Tibial nerve (tissue), 4 donors: ENCODE measurements around the gene CDX1. TPM values are rescaled to one million over a fixed set of nuclear protein-coding genes. Genes with fewer than 3 reads are reported as not detected.
A peak's percentile ranks its signal among the peaks of the same experiment; 100 is the strongest.

Experiments used
- DNase-seq, 2 donors: peaks; one replicate each; pipeline ENCODE4 v3.0.0-alpha.2; 2019; ENCODE audit warnings: low spot score in 2 of 2
- H3K27ac ChIP-seq, 4 donors: fragments of 200-600 bp; sonication (generic) in 3 of 4; one replicate each; pipeline ENCODE4 v1.5.1; 2017 to 2019; ENCODE audit warnings: mild to moderate bottlenecking in 1 of 4
- H3K27me3 ChIP-seq, 2 donors: fragments of 200-600 bp; sonication (generic) in 1 of 2; one replicate each; pipeline versions ENCODE4 v1.5.1 to v1.6.0; 2017 to 2019
- H3K36me3 ChIP-seq, 3 donors: fragments of 200-600 bp; sonication (generic); one replicate each; pipeline ENCODE4 v1.5.1; 2018 to 2019
- H3K4me1 ChIP-seq, 4 donors: fragments of 200-600 bp; sonication (generic) in 3 of 4; one replicate each; pipeline ENCODE4 v1.5.1; 2017 to 2019
- H3K4me3 ChIP-seq, 4 donors: fragments of 200-600 bp; sonication (generic) in 3 of 4; one replicate each; pipeline ENCODE4 v1.5.1; 2017 to 2019; ENCODE audit warnings: mild to moderate bottlenecking in 1 of 4, moderate library complexity in 1 of 4
- H3K9me3 ChIP-seq, 4 donors: fragments of 200-600 bp; sonication (generic) in 3 of 4; one replicate each; pipeline ENCODE4 v1.5.1; 2017 to 2019
- EP300 ChIP-seq, 2 donors: sonication (generic); formaldehyde crosslinking; IDR thresholded peaks; one replicate each; pipeline ENCODE4 v1.6.1; 2017; ENCODE audit warnings: antibody characterized with exemption in 2 of 2, mild to moderate bottlenecking in 1 of 2
- POLR2A ChIP-seq, 2 donors: fragments of 450-650 bp; IDR thresholded peaks; one replicate each; pipeline ENCODE4 v1.6.1; 2017; ENCODE audit warnings: antibody characterized with exemption in 2 of 2, mild to moderate bottlenecking in 2 of 2, moderate library complexity in 2 of 2
- WGBS, 2 donors: methylation state at CpG; one replicate each; pipeline ENCODE4 v1.1.5; 2018; 5-methylcytosine and 5-hydroxymethylcytosine counted together
- total RNA-seq, 4 donors: library from RNA; depleted of rRNA; stranded (reverse); fragments of >200 nt; gene quantifications; one replicate each; pipeline ENCODE4 v1.1.0, GENCODE V29; 2016
- TF ChIP-seq, protein P1 (sequence below), 5 experiments: fragments of 200-600 bp in 3 of 5; fragments of 450-650 bp in 2 of 5; sonication (generic) in 3 of 5; IDR thresholded peaks; one replicate each; pipeline ENCODE4 v1.5.1; 2016 to 2019; ENCODE audit warnings: antibody characterized with exemption in 5 of 5, mild to moderate bottlenecking in 3 of 5, moderate library complexity in 2 of 5

Gene CDX1
- total RNA-seq, 4 donors from 2014 or later: 0.22 to 2.5 TPM; not detected in 2

DNA sequence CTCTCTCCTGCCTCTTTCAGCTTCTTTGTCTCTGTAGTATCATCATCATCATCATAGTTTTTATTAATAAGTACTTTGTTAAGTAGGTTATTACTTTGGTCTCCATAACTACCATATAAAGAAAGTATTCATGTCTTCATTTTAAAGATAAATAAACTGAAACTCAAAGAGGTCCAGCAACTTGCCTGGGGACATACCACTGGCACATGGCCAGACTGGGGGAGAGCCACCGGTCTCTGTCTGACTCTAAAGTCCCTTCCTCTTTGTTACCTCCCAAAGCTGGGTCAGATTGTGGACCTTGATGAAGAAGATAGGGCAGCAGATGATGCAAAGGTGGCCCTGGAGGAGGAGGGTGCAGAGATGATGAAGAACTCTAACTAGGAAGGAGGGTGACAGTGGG lies 8.5 kb downstream of the CDX1 start:
- no peaks in the 10 kb centered on the region for H3K36me3 ChIP-seq
- peaks cover 0 to 30% (median 6%) of the 10 kb centered on the region in 4 donors for H3K4me1 ChIP-seq
- H3K27ac ChIP-seq: no peak overlapping the region
- no peaks in the 10 kb centered on the region for H3K9me3 ChIP-seq
- DNase-seq: no peak
- TF ChIP-seq EP300 (IDR thresholded peaks at IDR 0.05): no peak
- TF ChIP-seq, protein P1, sequence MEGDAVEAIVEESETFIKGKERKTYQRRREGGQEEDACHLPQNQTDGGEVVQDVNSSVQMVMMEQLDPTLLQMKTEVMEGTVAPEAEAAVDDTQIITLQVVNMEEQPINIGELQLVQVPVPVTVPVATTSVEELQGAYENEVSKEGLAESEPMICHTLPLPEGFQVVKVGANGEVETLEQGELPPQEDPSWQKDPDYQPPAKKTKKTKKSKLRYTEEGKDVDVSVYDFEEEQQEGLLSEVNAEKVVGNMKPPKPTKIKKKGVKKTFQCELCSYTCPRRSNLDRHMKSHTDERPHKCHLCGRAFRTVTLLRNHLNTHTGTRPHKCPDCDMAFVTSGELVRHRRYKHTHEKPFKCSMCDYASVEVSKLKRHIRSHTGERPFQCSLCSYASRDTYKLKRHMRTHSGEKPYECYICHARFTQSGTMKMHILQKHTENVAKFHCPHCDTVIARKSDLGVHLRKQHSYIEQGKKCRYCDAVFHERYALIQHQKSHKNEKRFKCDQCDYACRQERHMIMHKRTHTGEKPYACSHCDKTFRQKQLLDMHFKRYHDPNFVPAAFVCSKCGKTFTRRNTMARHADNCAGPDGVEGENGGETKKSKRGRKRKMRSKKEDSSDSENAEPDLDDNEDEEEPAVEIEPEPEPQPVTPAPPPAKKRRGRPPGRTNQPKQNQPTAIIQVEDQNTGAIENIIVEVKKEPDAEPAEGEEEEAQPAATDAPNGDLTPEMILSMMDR (IDR thresholded peaks at IDR 0.05): no peak
- no peak for TF ChIP-seq POLR2A (IDR thresholded peaks at IDR 0.05)
- H3K27me3 ChIP-seq: no peaks in the 10 kb centered on the region
- H3K4me3 ChIP-seq: no peak overlapping the region
- WGBS, 2 donors: 28 to 30% methylated on average over 1 of the region's 1 CpG

DNA sequence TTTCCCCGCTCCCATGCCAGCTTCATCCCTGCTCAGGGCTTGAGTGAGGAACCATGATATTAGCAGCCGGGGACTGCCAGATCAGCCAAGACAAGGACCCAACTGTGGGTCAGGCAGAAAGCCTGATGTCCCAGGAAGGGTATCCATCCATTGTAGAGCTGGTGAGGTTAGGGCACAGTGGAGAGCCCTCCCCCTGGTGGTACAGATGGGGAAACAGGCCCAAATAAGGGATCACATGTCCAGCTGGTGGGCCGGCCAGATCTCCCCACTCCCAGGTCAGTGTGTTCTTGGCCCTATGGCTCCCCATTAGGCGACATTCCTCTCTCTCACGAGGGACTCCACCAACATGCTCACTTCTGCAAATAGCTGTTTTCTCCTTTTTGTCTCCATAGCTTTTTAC lies 9.0 kb downstream of the CDX1 start:
- WGBS, 2 donors: 44 to 62% methylated on average over 5 of the region's 5 CpGs
- TF ChIP-seq POLR2A (IDR thresholded peaks at IDR 0.05) (no peak), EP300 (IDR thresholded peaks at IDR 0.05) (no peak)
- TF ChIP-seq, protein P1 (IDR thresholded peaks at IDR 0.05): peak in 4 of 5 experiments; percentile 16 to 29 (median 18)
- no peak for DNase-seq
- no peak overlapping the region for H3K4me3 ChIP-seq
- no peaks in the 10 kb centered on the region for H3K27me3 ChIP-seq
- H3K36me3 ChIP-seq: no peaks in the 10 kb centered on the region
- H3K9me3 ChIP-seq: no peaks in the 10 kb centered on the region
- peaks cover 0 to 34% (median 9%) of the 10 kb centered on the region in 4 donors for H3K4me1 ChIP-seq
- no peak overlapping the region for H3K27ac ChIP-seq

DNA sequence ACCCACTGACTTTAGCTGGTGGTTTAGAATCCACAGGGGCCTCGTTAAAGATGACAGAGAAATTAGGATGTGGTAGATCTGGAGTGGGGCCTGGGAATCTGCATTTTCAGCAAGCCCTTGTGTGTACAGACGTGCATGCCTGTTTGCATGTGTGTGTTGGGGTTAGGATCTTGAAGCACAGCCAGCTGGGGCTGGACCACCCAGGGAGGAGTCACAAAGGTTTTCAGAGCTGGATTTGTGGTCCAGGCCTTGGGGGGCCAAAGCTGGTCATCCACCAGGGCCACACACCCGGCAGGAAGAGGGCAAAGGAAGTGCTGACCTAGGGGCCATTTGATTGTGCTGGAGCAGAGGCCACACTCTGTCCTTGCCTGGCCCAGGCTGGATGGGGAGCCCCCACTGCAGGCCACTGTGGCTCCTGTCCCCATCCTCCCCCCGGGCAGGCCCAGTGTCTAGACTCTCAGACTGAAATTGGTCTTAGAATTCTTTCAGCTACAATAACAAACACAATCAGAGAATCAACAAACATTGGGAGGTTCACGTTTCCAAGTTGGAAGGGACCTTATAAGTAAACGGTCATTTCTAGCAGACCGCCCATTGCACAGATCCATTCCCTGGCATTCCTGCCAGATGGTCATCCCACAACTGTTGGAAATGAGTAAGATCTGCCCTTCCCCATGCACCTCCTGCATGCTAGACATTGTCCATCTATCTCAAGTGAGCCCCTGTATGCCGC lies 10.3 kb downstream of the CDX1 start:
- DNase-seq: no peak
- Histone ChIP-seq H3K4me1 (peaks cover 0 to 44% (median 10%) of the 10 kb centered on the region in 4 donors), H3K9me3 (no peaks in the 10 kb centered on the region), H3K36me3 (no peaks in the 10 kb centered on the region), H3K27ac (peak overlapping the region in 1 of 4 donors; percentile 47), H3K4me3 (no peak overlapping the region), H3K27me3 (no peaks in the 10 kb centered on the region)
- WGBS, 2 donors: 56 to 66% methylated on average over 8 of the region's 8 CpGs
- no peak for TF ChIP-seq POLR2A (IDR thresholded peaks at IDR 0.05)
- no peak for TF ChIP-seq EP300 (IDR thresholded peaks at IDR 0.05)
- TF ChIP-seq, protein P1 (IDR thresholded peaks at IDR 0.05): no peak

DNA sequence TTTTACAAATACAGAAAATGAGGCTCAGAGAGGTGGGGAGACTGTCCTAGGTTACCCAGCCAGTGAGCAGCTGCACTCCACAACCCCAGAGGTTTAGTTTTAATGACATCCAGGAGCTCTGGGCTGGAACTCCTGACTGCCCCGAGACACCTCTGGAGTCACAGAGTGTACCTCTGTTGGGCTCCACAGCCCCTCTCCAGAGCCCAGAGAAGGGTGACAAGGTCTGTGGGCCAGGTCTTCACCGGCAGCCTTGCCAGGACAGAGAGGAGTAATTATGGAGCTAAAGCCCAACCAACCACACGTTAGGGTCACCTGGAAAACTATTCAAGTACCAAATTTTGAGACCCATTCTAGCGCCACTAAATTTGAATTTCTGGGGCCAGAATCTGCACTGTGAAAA lies 11.1 kb downstream of the CDX1 start:
- H3K36me3 ChIP-seq: no peaks in the 10 kb centered on the region
- no peaks in the 10 kb centered on the region for H3K9me3 ChIP-seq
- peak overlapping the region in 1 of 4 donors; percentile 34 for H3K27ac ChIP-seq
- H3K27me3 ChIP-seq: no peaks in the 10 kb centered on the region
- TF ChIP-seq, protein P1 (IDR thresholded peaks at IDR 0.05): no peak
- no peak for TF ChIP-seq EP300 (IDR thresholded peaks at IDR 0.05)
- TF ChIP-seq POLR2A (IDR thresholded peaks at IDR 0.05): no peak
- DNase-seq: no peak
- WGBS, 2 donors: 63 to 68% methylated on average over 4 of the region's 4 CpGs
- H3K4me1 ChIP-seq: peaks cover 0 to 44% (median 10%) of the 10 kb centered on the region in 4 donors
- no peak overlapping the region for H3K4me3 ChIP-seq

DNA sequence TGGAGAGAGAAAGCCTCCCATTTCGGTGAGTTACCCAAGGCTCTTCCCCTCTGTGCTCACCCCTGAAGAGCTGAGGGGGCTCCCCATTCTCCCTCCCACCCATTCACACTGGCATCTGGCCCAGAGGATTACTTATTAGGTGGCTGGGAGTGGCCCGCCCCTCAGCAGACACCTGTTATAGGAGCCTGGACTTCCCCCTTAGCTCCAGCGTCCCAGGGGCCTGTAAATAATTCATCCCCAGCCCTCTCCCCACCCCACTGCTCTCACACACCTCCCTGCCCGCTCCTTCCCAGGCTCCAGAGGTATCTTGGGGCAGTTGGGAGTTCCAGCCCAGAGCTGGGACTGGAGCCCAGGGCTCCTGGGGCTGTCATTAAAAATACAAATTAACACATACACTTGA lies 11.7 kb downstream of the CDX1 start:
- Histone ChIP-seq H3K4me3 (no peak overlapping the region), H3K27me3 (no peaks in the 10 kb centered on the region), H3K36me3 (no peaks in the 10 kb centered on the region), H3K9me3 (no peaks in the 10 kb centered on the region), H3K27ac (peak overlapping the region in 1 of 4 donors; percentile 67), H3K4me1 (peaks cover 0 to 44% (median 10%) of the 10 kb centered on the region in 4 donors)
- TF ChIP-seq POLR2A (IDR thresholded peaks at IDR 0.05) (no peak), EP300 (IDR thresholded peaks at IDR 0.05) (no peak)
- TF ChIP-seq, protein P1 (IDR thresholded peaks at IDR 0.05): no peak
- no peak for DNase-seq
- WGBS, 2 donors: 78 to 84% methylated on average over 4 of the region's 4 CpGs
